ENCODE measurements around the gene PHEX. TPM values are rescaled to one million over a fixed set of nuclear protein-coding genes. Genes with fewer than 3 reads are reported as not detected.
A peak's percentile ranks its signal among the peaks of the same experiment; 100 is the strongest.

PHEX gene
- total RNA-seq, 1 donor from 2014 or later: 5.3 TPM

GRCh38 chrX:21993265-21993664 lies 38.9 kb upstream of the PHEX start:
- no peak for TF ChIP-seq CTCF (IDR thresholded peaks at IDR 0.05; ENCODE audit: insufficient read depth, low read length, severe bottlenecking)
- no peaks in the 10 kb centered on the region for H3K27me3 ChIP-seq (ENCODE audit: control insufficient read depth, insufficient read depth, low read length)
- DNase-seq (ENCODE audit: low read depth): no peak
- H3K36me3 ChIP-seq (ENCODE audit: control insufficient read depth, insufficient read depth, low read length): no peaks in the 10 kb centered on the region
- FAIRE-seq: no peak
- no peak overlapping the region for H3K4me3 ChIP-seq (ENCODE audit: low read depth, low read length)

GRCh38 chrX:21996872-21997455 lies 35.2 kb upstream of the PHEX start:
- Histone ChIP-seq H3K27me3 (ENCODE audit: control insufficient read depth, insufficient read depth, low read length) (no peaks in the 10 kb centered on the region), H3K36me3 (ENCODE audit: control insufficient read depth, insufficient read depth, low read length) (no peaks in the 10 kb centered on the region), H3K4me3 (ENCODE audit: low read depth, low read length) (no peak overlapping the region)
- no peak for TF ChIP-seq CTCF (IDR thresholded peaks at IDR 0.05; ENCODE audit: insufficient read depth, low read length, severe bottlenecking)
- FAIRE-seq: no peak
- peak; percentile 52 for DNase-seq (ENCODE audit: low read depth)

- DNase-seq (ENCODE audit: low read depth) (no peak), FAIRE-seq (no peak)
- no peak for TF ChIP-seq CTCF (IDR thresholded peaks at IDR 0.05; ENCODE audit: insufficient read depth, low read length, severe bottlenecking)
These were observed 34.1 kb upstream of the PHEX start for GRCh38 chrX:21998037-21998436.

GRCh38 chrX:22004866-22005265 lies 27.3 kb upstream of the PHEX start:
- no peak for FAIRE-seq
- H3K4me3 ChIP-seq (ENCODE audit: low read depth, low read length): no peak overlapping the region
- H3K36me3 ChIP-seq (ENCODE audit: control insufficient read depth, insufficient read depth, low read length): no peaks in the 10 kb centered on the region
- no peak for TF ChIP-seq CTCF (IDR thresholded peaks at IDR 0.05; ENCODE audit: insufficient read depth, low read length, severe bottlenecking)
- no peaks in the 10 kb centered on the region for H3K27me3 ChIP-seq (ENCODE audit: control insufficient read depth, insufficient read depth, low read length)
- DNase-seq (ENCODE audit: low read depth): no peak

More at GRCh38 chrX:21998037-21998436, 34.1 kb upstream of the PHEX start:
- H3K27me3 ChIP-seq (ENCODE audit: control insufficient read depth, insufficient read depth, low read length): no peaks in the 10 kb centered on the region
- H3K4me3 ChIP-seq (ENCODE audit: low read depth, low read length): no peak overlapping the region
- H3K36me3 ChIP-seq (ENCODE audit: control insufficient read depth, insufficient read depth, low read length): no peaks in the 10 kb centered on the region

GRCh38 chrX:22012051-22012450 lies 20.1 kb upstream of the PHEX start:
- TF ChIP-seq CTCF (IDR thresholded peaks at IDR 0.05; ENCODE audit: insufficient read depth, low read length, severe bottlenecking): no peak
- FAIRE-seq (no peak), DNase-seq (ENCODE audit: low read depth) (no peak)
- Histone ChIP-seq H3K36me3 (ENCODE audit: control insufficient read depth, insufficient read depth, low read length) (no peaks in the 10 kb centered on the region), H3K27me3 (ENCODE audit: control insufficient read depth, insufficient read depth, low read length) (no peaks in the 10 kb centered on the region), H3K4me3 (ENCODE audit: low read depth, low read length) (no peak overlapping the region)

- FAIRE-seq: no peak
These were observed 19.2 kb upstream of the PHEX start for GRCh38 chrX:22012931-22013330.

More at GRCh38 chrX:22012931-22013330, 19.2 kb upstream of the PHEX start:
- Histone ChIP-seq H3K4me3 (ENCODE audit: low read depth, low read length) (no peak overlapping the region), H3K27me3 (ENCODE audit: control insufficient read depth, insufficient read depth, low read length) (no peaks in the 10 kb centered on the region), H3K36me3 (ENCODE audit: control insufficient read depth, insufficient read depth, low read length) (no peaks in the 10 kb centered on the region)
- no peak for TF ChIP-seq CTCF (IDR thresholded peaks at IDR 0.05; ENCODE audit: insufficient read depth, low read length, severe bottlenecking)
- no peak for DNase-seq (ENCODE audit: low read depth)
